NCI-H82 treated with DMSO at 0.1 percent for 48 hours (cell line): ENCODE measurements around the gene BTRC.

Source experiments
- DNase-seq: peaks from one replicate; lab custom pipeline; 2025; ENCODE audit not compliant: unreplicated experiment; lab: John Stamatoyannopoulos, UW

Gene BTRC

DNA sequence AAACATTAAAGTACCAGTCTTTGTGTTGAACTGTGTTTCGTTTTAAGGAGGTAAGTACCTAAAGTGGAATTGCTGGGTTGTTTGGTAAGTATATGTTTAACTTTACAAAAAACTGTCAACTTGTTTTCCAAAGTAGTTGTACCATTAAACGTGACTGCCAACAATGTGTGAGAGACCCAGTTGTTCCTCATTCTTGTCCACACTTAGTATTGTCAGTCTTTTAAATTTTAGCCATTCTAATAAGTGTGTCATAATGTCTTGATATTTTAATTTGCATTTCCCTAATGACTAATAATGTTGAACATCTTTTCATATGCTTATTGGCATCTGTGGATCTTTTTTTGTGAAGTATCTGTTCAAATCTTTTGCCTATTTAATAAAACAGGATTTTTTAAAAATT, 159.8 kb downstream of the BTRC start:
- no peak for DNase-seq

- DNase-seq: no peak
Observed at GRCh38 chr10:101525848-101526247, 171.9 kb downstream of the BTRC start.

- DNase-seq: no peak
Observed at GRCh38 chr10:101529207-101529606, 175.2 kb downstream of the BTRC start.

DNA sequence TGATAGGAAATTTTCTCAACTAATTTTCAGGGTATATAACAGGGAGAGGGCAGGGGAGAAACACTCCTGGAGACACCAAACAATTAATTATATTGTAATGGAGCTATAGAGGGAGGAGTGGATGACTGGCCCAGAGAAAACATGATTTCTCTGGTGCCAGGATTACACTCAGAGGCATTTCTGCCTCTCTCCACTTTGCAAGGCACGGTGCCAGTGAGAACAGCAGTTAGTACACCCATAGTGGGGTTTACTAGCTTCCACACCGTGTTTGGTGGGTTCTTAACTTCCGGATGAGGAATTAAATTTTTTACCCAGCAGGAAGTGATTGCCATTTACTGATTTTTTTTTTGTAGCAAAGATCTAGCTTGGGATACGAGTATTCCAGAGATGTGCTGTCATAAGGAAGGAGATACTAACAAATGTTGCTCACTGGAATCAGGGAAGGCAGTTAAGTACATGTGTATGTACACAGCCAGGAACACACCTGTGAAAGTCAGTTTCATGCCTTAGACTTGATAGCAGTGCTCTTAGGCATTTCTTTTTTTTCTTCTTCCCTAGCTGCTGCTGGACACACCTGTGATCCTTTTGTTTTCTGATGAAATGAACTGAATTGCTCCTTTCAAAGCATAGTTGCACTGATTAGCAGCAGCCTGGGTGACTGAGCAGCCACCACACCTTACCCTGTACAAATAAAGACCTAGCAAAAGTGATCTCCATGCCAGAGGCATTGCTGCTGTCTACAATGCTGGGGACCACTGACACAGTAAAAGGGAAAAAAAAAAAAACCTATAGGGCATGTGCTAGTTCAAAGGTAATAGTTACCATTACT, 176.0 kb downstream of the BTRC start:
- no peak for DNase-seq

DNA sequence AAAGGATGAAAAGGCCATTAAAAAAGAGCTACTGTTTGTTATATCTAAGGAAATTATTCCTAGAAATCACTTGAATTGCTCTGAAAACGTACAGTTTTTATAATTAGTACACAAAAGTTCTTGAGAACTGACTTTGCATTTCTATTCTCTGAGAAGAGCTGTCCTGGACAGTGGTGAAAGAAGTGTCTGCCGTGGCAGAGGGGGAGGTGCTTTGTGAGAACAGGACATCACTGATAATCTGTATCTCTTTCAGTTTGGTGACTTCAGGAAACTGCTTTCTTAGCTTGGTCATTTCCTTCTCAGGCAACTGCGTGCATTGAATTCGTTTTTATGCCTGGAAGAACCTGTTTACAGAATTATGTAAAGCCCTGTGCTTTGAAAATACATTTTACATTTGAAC, 182.0 kb downstream of the BTRC start:
- no peak for DNase-seq

DNA sequence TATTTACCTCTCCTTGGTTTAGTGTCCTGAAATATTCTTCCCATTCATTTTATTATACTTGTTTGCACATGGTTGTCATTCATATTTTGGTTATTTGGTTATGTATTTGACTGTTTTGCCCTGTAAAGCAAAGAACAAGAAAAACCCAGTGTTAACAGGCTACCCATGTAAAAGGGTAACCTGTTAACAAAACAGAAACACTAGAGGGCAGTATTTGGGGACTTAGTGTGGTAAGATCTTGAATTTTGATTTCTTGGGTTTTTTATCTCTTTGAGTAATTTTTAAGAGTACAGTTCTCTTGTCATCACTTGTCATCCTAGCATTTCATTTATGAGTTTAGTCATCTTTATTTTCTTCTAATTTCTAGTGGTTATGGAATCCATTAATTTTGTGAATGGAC, 182.8 kb downstream of the BTRC start:
- no peak for DNase-seq

DNA sequence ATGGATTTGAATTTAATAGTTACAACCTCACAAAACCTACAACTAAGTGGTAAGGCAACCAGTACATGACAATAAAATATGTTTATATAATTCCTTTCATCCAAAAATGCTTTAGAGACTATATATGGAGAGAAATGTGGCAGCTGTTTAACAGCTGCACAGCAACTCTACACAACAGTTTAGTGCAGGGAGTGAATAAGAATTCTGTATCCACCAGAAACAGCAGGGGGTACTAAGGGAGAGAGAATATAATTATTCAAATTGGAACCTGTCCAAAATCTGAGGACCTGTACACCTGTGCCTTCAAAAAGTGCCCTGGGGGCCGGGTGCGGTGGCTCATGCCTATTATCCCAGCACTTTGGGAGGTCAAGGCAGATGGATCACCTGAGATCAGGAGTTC, 184.5 kb downstream of the BTRC start:
- no peak for DNase-seq

- peak; percentile 58 for DNase-seq
Observed at GRCh38 chr10:101545898-101546297, 191.9 kb downstream of the BTRC start.

DNA sequence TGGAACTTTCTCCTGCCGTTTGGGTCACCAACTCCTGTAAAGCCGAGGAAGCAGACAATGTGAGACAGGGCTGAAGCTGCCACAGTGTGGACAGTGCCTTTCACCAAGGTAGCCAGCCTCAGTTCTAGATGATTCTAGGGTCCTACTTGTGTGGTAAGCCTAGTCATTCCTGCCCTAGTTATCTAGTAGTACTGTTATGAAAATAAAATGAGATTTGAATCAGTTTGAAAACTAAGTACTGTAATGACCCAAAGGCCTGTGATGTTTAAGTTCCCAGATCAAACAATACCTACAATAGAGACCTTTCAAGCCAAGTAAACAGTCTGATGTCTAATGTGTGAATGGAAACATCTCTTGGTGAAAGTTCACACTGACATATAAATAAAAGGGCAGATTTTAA, 197.0 kb downstream of the BTRC start:
- no peak for DNase-seq

GRCh38 chr10:101552442-101552841, 198.5 kb downstream of the BTRC start:
- DNase-seq: no peak

- DNase-seq: no peak
Observed at GRCh38 chr10:101557541-101557940, 203.6 kb downstream of the BTRC start.

DNA sequence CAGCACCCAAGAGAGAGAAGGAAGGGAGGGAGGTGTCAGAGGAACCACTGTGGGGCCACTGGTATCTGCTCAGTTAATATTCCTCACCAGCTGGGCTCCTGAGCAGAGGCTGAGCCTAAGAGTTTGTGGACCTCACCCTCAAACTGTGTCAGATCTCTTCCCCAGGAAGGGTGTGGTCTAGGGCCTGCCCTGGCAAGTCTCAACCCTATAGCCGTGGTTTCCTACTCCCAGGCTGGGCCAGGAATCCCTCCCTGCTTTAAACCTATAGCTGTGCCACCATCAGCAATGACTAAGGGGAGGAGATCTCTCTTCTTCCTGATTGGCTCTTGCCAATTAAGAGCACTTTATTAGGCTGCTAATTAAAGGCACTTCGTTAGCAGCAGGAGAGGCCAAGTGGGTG, 204.2 kb downstream of the BTRC start:
- DNase-seq: no peak

DNA sequence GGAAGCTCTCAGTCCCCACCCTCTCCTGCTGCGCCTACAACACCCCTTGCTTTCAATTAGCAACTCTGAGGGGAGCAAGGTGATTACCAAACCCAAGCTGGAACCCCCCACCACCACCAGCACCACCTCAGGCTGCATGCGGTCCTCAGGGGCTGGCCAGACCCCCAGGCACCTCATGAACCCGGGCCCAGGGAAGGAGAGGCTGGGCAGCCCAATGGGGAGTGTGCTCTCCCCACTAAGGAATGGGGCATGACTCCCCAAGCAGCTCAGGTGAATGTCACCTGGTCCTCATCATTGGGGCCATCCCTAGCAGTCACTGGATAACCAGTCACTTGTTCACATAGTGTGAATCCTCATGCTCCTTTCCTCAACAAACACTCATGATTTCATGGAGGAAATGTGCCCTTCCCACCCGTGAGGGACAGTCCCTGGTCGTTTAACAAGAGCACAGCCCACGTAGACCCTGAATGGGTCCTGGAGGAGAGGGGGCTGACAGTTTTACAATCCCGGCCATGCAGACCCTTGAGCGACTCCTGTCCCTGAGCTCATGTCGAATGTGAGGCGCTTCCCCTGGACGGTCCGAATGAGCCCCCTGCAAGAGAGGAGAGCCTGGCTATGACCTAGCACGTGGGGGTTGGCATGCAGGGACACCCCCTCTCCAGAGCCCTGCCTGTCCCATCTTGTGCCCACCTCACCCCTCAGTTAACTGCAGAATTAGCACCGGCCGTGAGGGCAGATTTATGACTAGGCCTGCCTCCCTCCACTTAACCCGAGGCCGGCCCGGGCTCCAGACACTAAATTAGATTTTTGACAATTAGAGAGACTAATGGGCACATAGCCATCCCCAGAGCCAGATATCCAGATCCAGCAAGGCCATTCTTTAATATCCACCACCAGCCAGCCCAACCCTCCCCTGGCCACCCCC, 205.0 kb downstream of the BTRC start:
- no peak for DNase-seq

GRCh38 chr10:101559596-101560297, 205.8 kb downstream of the BTRC start:
- DNase-seq: no peak

DNA sequence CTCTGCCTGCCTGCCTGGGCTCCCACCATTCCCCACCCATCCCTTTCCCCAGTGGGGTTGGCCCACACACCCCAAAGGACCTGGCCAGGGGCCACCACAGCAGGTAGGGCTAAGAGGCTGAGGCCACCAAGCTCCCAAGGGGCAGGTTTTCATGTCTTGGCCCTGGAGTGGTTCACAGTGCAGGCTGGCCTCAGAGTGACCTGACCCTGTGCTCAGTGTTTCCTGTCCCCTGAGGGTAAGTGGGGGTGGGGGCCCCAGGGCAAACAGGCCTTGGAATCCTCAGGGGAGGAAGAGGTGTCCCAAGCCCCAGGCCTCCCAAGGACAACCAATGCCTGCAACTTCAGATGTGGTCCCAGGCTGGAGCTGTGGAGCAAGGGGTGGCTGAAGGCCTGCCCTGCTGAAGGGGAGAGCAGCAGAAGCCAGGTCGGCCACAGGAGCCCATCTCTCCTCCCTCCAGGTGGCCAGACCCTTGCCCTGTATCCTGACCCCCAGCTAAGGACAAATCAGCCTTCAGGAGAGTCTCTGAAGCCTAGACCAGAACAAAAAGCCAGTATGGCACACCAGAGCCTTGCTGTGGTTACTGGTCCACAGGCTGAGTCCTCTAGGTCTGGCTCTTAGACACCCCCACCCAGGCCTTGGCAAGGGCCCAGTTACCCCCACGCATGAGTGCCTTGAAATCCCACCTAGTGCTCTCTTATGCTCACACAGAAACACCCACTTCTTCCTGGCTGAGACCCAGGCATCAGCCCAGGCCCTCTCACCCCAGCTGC, 206.5 kb downstream of the BTRC start:
- DNase-seq: no peak

GRCh38 chr10:101561068-101561915, 207.3 kb downstream of the BTRC start:
- DNase-seq: no peak

DNA sequence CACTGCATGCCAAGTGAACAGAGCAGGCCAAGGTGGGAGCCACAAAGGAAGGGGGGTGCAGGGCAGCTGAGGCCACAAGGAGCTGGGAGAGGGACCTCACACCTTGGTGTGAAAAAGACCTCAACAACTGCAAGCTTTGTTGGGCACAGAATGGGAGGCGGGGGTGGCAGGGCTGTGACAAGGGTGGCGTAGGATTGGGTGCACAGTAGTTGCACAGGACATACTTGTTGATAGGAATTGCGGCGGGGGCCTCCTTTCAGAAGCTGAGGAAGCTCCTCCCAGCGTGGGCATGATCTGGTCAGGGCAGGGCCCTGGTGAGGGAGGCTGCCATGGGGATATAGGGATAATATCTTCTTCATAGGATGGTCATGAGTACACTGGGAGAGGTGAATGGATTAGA, 208.3 kb downstream of the BTRC start:
- DNase-seq: no peak

GRCh38 chr10:101563007-101563406, 209.0 kb downstream of the BTRC start:
- DNase-seq: no peak

- no peak for DNase-seq
Observed at GRCh38 chr10:101563497-101564040, 209.6 kb downstream of the BTRC start.
